Gastrocnemius medialis (tissue), 4 donors: Measurements from ENCODE around the gene VIM.

Experiments used
- POLR2A ChIP-seq, 2 donors: fragments of 450-650 bp; IDR thresholded peaks; one replicate each; pipeline ENCODE4 v1.6.1; 2017; ENCODE audit warnings: antibody characterized with exemption in 2 of 2, mild to moderate bottlenecking in 2 of 2, moderate library complexity in 2 of 2
- TF ChIP-seq, protein P1 (sequence below), 5 experiments: fragments of 450-650 bp in 3 of 5; fragments of 200-600 bp in 2 of 5; sonication (generic) in 2 of 5; IDR thresholded peaks in 4 of 5; conservative IDR thresholded peaks in 1 of 5; 1 replicate in 4 of 5; 2 replicates in 1 of 5; pipeline ENCODE4 v1.5.1; 2016 to 2019; ENCODE audit warnings: antibody characterized with exemption in 5 of 5, mild to moderate bottlenecking in 3 of 5, moderate library complexity in 3 of 5

DNA sequence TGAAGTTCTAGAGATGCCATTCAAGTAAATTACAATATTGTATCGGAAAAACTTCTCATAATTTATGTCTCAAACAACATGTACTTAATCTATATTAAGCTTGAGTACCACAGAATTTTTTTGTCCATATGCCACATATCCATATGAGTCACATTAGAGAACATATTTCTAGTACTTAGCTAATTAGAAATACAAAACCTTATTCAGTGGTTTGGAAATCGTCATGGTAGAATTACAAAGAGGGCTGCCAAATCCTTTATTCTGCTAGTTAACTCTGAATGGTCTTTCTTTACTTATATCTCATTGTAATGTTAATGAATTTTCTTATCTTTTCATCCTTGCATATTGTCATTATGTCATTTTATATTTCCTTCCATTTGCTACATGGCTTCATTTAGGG lies 9.0 kb upstream of the VIM start:
- TF ChIP-seq, protein P1, sequence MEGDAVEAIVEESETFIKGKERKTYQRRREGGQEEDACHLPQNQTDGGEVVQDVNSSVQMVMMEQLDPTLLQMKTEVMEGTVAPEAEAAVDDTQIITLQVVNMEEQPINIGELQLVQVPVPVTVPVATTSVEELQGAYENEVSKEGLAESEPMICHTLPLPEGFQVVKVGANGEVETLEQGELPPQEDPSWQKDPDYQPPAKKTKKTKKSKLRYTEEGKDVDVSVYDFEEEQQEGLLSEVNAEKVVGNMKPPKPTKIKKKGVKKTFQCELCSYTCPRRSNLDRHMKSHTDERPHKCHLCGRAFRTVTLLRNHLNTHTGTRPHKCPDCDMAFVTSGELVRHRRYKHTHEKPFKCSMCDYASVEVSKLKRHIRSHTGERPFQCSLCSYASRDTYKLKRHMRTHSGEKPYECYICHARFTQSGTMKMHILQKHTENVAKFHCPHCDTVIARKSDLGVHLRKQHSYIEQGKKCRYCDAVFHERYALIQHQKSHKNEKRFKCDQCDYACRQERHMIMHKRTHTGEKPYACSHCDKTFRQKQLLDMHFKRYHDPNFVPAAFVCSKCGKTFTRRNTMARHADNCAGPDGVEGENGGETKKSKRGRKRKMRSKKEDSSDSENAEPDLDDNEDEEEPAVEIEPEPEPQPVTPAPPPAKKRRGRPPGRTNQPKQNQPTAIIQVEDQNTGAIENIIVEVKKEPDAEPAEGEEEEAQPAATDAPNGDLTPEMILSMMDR (IDR thresholded peaks at IDR 0.05 in 4 of 5, conservative IDR thresholded peaks at IDR 0.05 in 1 of 5), result no peak
- no peak for TF ChIP-seq POLR2A (IDR thresholded peaks at IDR 0.05)
